ENCODE measurements around the gene DUSP22.

The DUSP22 gene

DNA sequence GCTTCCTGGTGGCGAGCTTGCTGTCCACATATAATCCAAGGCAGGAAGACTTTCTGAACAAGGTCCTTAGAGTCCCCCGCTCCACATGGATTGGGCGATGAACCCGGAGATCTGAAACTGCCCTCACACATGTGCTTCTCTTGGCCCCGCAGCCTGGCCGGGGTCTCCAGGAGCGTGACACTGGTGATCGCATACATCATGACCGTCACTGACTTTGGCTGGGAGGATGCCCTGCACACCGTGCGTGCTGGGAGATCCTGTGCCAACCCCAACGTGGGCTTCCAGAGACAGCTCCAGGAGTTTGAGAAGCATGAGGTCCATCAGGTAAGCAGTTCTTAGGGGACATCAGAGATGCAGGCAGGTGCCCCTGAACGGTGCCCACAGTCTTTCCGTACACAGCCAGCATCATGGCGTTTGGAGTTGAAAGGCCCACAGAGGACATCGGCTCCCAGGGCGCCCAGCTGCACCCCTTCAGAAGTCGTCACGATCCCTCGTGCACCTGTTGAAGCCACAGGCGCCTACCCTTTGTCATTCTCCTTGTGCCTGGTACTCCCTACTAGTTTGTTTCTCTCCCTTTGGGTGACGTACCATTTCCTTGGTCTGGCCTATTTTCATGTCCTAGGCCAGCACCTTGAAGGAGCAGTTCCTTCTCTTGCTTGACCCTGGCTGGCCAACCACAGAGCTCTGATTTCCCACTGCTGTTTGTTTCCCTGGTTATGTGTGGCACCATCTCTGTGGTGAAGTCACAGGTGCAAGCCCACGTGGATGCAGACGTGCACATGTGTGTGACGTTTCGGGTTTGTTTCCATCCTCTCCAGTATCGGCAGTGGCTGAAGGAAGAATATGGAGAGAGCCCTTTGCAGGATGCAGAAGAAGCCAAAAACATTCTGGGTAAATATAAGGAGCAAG lies 55.9 kb downstream of the DUSP22 start:
- H3K4me1 ChIP-seq (ENCODE audit: insufficient read depth, low read length), result no peaks in the 10 kb centered on the region
- H3K79me2 ChIP-seq (ENCODE audit: insufficient read depth, low read length), result no peaks in the 10 kb centered on the region
- peaks cover 15% of the 10 kb centered on the region; the same call in 1 of the 2 replicates for H3K36me3 ChIP-seq (ENCODE audit: insufficient read depth, low read length)
- H3K9ac ChIP-seq (ENCODE audit: low read depth, low read length), result no peak overlapping the region
- H2AFZ ChIP-seq (ENCODE audit: low read depth, low read length), result no peak overlapping the region
- no peak overlapping the region for H3K4me2 ChIP-seq (ENCODE audit: insufficient read depth, low read length)
- 0 out of 2 replicates have a peak, but pooled peaks cover 3% of the 10 kb centered on the region for H4K20me1 ChIP-seq (ENCODE audit: insufficient read depth, low read length)
- no peak overlapping the region for H3K27ac ChIP-seq (ENCODE audit: low read length)
- ATAC-seq (ENCODE audit: insufficient read depth, low read depth), result no peak
- no peak for DNase-seq
- no peaks in the 10 kb centered on the region for H3K27me3 ChIP-seq (ENCODE audit: insufficient read depth, low read length, poor library complexity)
- no peak overlapping the region for H3K4me3 ChIP-seq (ENCODE audit: low read depth in 1 of 2, low read length in 2 of 2)
- TF ChIP-seq EZH2 (IDR thresholded peaks at IDR 0.05; ENCODE audit: borderline replicate concordance, low read depth, low read length, severe bottlenecking) (no peak), CTCF (IDR thresholded peaks at IDR 0.05; ENCODE audit: borderline replicate concordance, extremely low read depth, low read length, poor library complexity, severe bottlenecking) (no peak)
- no peaks in the 10 kb centered on the region for H3K9me3 ChIP-seq (ENCODE audit: insufficient read depth, low read length, severe bottlenecking)

GRCh38 chr6:348860-349396 lies 56.6 kb downstream of the DUSP22 start:
- no peak overlapping the region for H3K4me2 ChIP-seq (ENCODE audit: insufficient read depth, low read length)
- no peak overlapping the region for H3K9ac ChIP-seq (ENCODE audit: low read depth, low read length)
- H3K36me3 ChIP-seq (ENCODE audit: insufficient read depth, low read length), result peaks cover 15% of the 10 kb centered on the region; the same call in 1 of the 2 replicates
- TF ChIP-seq CTCF (IDR thresholded peaks at IDR 0.05; ENCODE audit: borderline replicate concordance, extremely low read depth, low read length, poor library complexity, severe bottlenecking) (no peak), EZH2 (IDR thresholded peaks at IDR 0.05; ENCODE audit: borderline replicate concordance, low read depth, low read length, severe bottlenecking) (no peak)
- no peaks in the 10 kb centered on the region for H3K9me3 ChIP-seq (ENCODE audit: insufficient read depth, low read length, severe bottlenecking)
- ATAC-seq (ENCODE audit: insufficient read depth, low read depth) (no peak), DNase-seq (no peak)
- no peak overlapping the region for H3K27ac ChIP-seq (ENCODE audit: low read length)
- H2AFZ ChIP-seq (ENCODE audit: low read depth, low read length), result no peak overlapping the region
- no peak overlapping the region for H3K4me3 ChIP-seq (ENCODE audit: low read depth in 1 of 2, low read length in 2 of 2)
- H3K27me3 ChIP-seq (ENCODE audit: insufficient read depth, low read length, poor library complexity), result no peaks in the 10 kb centered on the region
- H3K4me1 ChIP-seq (ENCODE audit: insufficient read depth, low read length), result no peaks in the 10 kb centered on the region
- H4K20me1 ChIP-seq (ENCODE audit: insufficient read depth, low read length), result no peaks in the 10 kb centered on the region
- H3K79me2 ChIP-seq (ENCODE audit: insufficient read depth, low read length), result no peaks in the 10 kb centered on the region

DNA sequence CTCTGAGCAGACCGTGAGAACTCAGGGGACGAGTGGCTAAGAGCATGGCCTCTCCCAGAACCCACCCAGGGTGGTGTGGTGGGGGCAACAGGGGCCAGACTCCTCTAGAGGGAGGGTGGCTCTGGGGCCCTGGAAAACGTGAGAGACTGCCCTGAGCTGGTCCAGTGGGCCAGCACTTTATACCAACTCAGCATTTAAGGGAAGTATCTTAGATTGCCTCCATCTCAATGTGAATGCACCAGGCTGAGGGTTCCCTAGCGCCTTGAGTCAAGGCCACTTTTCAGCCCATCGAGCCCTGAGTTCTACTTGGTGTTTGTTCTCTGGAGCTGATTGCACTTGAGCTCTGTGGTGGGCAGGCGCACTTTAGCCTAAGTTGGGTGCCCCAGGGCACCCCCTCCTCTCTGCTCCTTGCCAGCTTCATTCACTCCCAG lies 57.2 kb downstream of the DUSP22 start:
- Histone ChIP-seq H3K4me1 (ENCODE audit: insufficient read depth, low read length) (no peaks in the 10 kb centered on the region), H4K20me1 (ENCODE audit: insufficient read depth, low read length) (no peaks in the 10 kb centered on the region), H3K36me3 (ENCODE audit: insufficient read depth, low read length) (peaks cover 15% of the 10 kb centered on the region; the same call in 1 of the 2 replicates), H3K27ac (ENCODE audit: low read length) (no peak overlapping the region), H2AFZ (ENCODE audit: low read depth, low read length) (no peak overlapping the region), H3K4me2 (ENCODE audit: insufficient read depth, low read length) (no peak overlapping the region), H3K79me2 (ENCODE audit: insufficient read depth, low read length) (no peaks in the 10 kb centered on the region), H3K27me3 (ENCODE audit: insufficient read depth, low read length, poor library complexity) (no peaks in the 10 kb centered on the region), H3K9me3 (ENCODE audit: insufficient read depth, low read length, severe bottlenecking) (no peaks in the 10 kb centered on the region), H3K9ac (ENCODE audit: low read depth, low read length) (no peak overlapping the region), H3K4me3 (ENCODE audit: low read depth in 1 of 2, low read length in 2 of 2) (no peak overlapping the region)
- DNase-seq (no peak), ATAC-seq (ENCODE audit: insufficient read depth, low read depth) (no peak)
- TF ChIP-seq CTCF (IDR thresholded peaks at IDR 0.05; ENCODE audit: borderline replicate concordance, extremely low read depth, low read length, poor library complexity, severe bottlenecking), result no peak
- no peak for TF ChIP-seq EZH2 (IDR thresholded peaks at IDR 0.05; ENCODE audit: borderline replicate concordance, low read depth, low read length, severe bottlenecking)

All from DND-41 (cell line).